ENCODE results near the gene SLC30A3.
A peak's percentile ranks its signal among the peaks of the same experiment; 100 is the strongest.
"Not testable (repeated sequence)": the region's sequence is repeated elsewhere in the genome, so short reads cannot be mapped to it uniquely, and the experiment has no call there.

The SLC30A3 gene

GRCh38 chr2:27262379-27263286, at the start of gene SLC30A3:
SLC30A3 (minus strand) TSS chr2:27263047; CDS start chr2:27262906, 141 bp downstream.
- peak; percentile 59 for DNase-seq (ENCODE audit: low spot score)

GRCh38 chr2:27312152-27312551, 49.3 kb upstream of the SLC30A3 start:
- no peak for DNase-seq (ENCODE audit: low spot score)

GRCh38 chr2:27309651-27310050, 46.8 kb upstream of the SLC30A3 start:
- DNase-seq (ENCODE audit: low spot score): no peak

- no peak for DNase-seq (ENCODE audit: low spot score)
These were observed 45.6 kb upstream of the SLC30A3 start, which contains the start of gene UCN for GRCh38 chr2:27308359-27308881. UCN (minus strand) TSS chr2:27308445; CDS start chr2:27307895, 550 bp downstream.

- no peak for DNase-seq (ENCODE audit: low spot score)
These were observed 44.9 kb upstream of the SLC30A3 start for GRCh38 chr2:27307545-27308358.

- no peak for DNase-seq (ENCODE audit: low spot score)
These were observed 44.4 kb upstream of the SLC30A3 start for GRCh38 chr2:27307287-27307544.

- peak; percentile 10 for DNase-seq (ENCODE audit: low spot score)
These were observed 43.9 kb upstream of the SLC30A3 start for GRCh38 chr2:27306573-27307286.

GRCh38 chr2:27306136-27306535, 43.3 kb upstream of the SLC30A3 start:
- no peak for DNase-seq (ENCODE audit: low spot score)

GRCh38 chr2:27305516-27305915, 42.7 kb upstream of the SLC30A3 start:
- no peak for DNase-seq (ENCODE audit: low spot score)

GRCh38 chr2:27304488-27305240, 41.8 kb upstream of the SLC30A3 start:
- DNase-seq (ENCODE audit: low spot score): no peak

GRCh38 chr2:27303093-27304025, 40.5 kb upstream of the SLC30A3 start:
- DNase-seq (ENCODE audit: low spot score): peak; percentile 55

GRCh38 chr2:27300606-27301005, 37.8 kb upstream of the SLC30A3 start:
- not testable (repeated sequence) for DNase-seq (ENCODE audit: low spot score)

GRCh38 chr2:27298391-27299080, 35.7 kb upstream of the SLC30A3 start:
- no peak for DNase-seq (ENCODE audit: low spot score)

- DNase-seq (ENCODE audit: low spot score): no peak
These were observed 34.3 kb upstream of the SLC30A3 start for GRCh38 chr2:27297195-27297594.

- no peak for DNase-seq (ENCODE audit: low spot score)
These were observed 33.6 kb upstream of the SLC30A3 start for GRCh38 chr2:27296481-27296880.

GRCh38 chr2:27294928-27295327, 32.1 kb upstream of the SLC30A3 start:
- DNase-seq (ENCODE audit: low spot score): no peak

GRCh38 chr2:27291865-27292264, 29.0 kb upstream of the SLC30A3 start:
- DNase-seq (ENCODE audit: low spot score): no peak

GRCh38 chr2:27290549-27290948, 27.7 kb upstream of the SLC30A3 start:
- DNase-seq (ENCODE audit: low spot score): no peak

GRCh38 chr2:27288610-27289009, 25.8 kb upstream of the SLC30A3 start:
- DNase-seq (ENCODE audit: low spot score): no peak

- no peak for DNase-seq (ENCODE audit: low spot score)
These were observed 22.6 kb upstream of the SLC30A3 start for GRCh38 chr2:27285481-27285880.

Data from CD4-positive, alpha-beta T cell treated with Interleukin-15 for 4 hours (primary cell).